GM18951 (cell line): ENCODE results near the gene CLASP1.
"Not testable (repeated sequence)": the region's sequence is repeated elsewhere in the genome, so short reads cannot be mapped to it uniquely, and the experiment has no call there.

Experiments used
- POLR2A ChIP-seq: IDR thresholded peaks from 4 replicates; pipeline ENCODE4 v1.6.1; 2011; ENCODE audit warnings: mild to moderate bottlenecking; ENCODE audit not compliant: insufficient read length, insufficient read depth; ENCODE audit errors: extremely low read depth
- in situ Hi-C: fragments of 300-500 bp; cut with MboI; formaldehyde crosslinking; loops from one replicate; pipeline ENCODE4 v1.12.0; 2022; ENCODE audit warnings: low sequenced_read_pairs, mixed read lengths, inconsistent platforms; ENCODE audit not compliant: unreplicated experiment

Gene CLASP1

DNA sequence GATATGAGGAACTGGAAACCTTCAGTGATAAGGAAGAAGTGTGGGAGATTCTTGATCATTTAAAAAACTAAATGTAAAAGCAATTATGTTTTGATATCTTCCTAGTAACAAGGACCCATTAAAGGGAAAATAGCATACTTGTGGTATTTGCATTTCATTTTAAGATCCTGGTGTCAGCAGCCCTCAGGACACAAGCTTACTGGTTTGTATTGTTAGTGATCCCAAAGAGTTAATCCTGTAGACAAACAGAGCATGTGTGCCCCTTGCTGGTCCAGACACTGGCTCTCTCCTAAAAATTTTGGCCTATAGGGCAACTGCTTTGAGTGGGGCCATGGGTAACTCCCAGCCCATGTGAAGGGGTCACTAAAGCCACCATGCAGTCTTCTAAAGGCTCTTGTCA is 263.2 kb downstream of the CLASP1 start:
- in situ Hi-C loops: no loop called here
- TF ChIP-seq POLR2A: no peak

DNA sequence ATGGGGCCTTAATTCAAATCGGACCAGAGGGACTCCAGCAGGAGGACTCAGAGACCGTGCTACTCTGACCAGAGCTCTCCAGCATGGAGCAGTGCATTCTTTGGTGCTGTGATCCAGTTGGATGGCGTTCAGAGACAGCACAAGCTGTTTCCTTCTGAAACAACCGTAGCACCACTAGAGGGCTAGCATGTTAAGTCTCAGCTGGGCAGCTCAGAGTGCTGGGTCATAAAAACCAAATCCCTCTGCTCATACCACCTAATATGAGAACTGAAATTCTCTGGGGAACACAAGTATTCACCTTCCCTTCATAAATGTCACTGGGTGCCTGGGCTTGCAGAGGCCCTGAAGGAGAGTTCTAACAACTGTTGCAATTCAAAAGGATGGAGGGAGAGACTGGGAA is 266.5 kb downstream of the CLASP1 start:
- in situ Hi-C loops: no loop called here

DNA sequence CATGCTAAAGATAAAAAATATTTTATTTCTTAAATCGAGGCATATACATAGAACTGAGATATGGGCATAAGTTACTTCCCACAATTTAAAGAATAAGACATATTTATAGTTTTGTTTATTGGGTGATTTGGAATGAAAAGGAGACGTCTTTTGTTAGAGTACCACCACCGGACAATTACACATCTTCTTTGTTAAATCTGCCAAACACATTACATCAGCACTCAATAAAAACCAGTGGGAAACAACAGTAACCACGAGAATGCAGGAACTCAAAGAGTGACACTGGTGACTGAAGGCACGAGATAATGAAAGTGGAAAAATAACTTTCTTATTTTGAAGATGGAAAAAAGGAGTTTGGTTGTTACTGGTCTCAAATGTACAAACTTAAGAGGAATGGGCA is 271.6 kb downstream of the CLASP1 start:
- no peak for TF ChIP-seq POLR2A
- in situ Hi-C loops: no loop called here

More for the DNA sequence above, 266.5 kb downstream of the CLASP1 start:
- TF ChIP-seq POLR2A: no peak

DNA sequence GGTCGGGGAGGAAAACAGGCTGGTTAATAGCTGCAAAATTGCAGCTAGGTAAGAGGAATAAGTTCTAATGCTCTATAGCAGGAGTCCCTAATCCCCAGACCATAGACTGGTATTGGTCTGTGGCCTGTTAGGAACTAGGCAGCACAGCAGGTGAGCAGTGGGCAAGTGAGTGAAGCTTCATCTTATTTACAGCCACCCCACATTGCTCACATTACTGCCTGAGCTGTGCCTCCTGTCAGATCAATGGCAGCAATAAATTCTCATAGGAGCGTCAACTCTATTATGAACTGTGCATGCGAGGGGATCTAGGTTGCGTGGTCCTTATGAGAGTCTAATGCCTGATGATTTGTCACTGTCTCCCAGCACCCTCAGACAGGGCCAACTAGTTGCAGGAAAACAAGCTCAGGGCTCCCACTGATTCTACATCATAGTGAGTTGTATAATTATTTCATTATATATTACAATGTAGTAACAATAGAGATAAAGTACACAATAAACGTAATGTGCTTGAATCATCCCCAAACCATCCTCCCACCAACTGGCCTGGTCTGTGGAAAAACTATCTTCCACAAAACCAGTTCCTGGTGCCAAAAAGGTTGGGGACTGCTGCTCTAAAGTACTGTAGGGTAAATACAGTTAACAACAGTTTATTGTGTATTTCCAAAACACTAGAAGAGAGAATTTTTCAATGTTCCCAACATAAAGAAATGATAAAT is 272.6 kb downstream of the CLASP1 start:
- no peak for TF ChIP-seq POLR2A
- in situ Hi-C loops: no loop called here

DNA sequence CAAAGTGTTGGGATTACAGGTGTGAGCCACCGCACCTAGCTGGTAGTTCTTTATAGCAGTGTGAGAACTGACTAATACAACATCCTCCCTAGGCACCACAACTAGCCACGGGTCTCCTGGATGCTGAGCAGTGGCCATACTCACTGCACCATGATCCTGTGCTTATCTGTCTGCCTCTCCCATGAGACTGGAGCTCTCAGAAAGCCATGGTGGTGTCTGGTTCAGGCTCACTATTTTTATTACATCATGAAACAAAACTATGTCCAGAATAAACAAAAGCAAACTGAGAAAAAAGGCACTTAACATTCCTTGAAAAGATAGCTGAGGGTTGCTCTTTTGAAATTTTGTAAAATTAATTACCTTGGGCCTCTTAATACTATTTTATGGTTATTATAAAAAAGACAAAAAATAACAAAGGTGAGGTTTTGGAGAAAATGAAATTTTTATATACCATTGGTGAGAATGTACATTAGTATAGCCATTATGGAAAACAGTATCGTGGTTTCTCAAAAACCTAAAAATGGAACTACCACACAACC is 273.6 kb downstream of the CLASP1 start:
- TF ChIP-seq POLR2A: no peak
- in situ Hi-C loops: no loop called here

DNA sequence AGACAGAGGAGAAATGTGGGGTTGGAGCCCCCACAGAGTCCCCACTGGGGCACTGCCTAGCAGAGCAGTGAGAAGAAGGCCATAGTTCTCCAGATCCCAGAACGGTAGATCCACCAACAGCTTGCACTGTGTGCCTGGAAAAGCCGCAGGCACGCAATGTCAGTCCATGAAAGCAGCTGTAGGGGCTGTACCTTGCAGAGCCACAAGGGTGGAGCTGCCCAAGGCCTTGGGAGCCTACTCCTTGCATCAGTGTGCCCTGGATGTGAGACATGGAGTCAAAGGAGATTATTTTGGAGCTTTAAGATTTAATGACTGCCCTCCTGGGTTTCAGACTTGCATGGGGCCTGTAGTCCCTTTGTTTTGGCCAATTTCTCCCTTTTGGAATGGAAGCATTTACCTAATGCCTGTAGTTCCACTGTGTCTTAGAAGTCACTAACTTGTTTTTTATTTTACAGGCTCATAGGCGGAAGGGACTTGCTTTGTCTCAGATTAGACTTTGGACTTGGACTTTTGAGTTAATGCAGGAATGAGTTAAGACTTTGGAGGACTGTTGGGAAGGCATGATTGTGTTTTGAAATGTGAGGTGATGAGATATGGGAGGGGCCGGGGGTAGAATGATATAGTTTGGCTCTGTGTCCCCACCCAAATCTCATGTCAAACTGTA is 274.7 kb downstream of the CLASP1 start:
- in situ Hi-C loops: not testable (repeated sequence)

DNA sequence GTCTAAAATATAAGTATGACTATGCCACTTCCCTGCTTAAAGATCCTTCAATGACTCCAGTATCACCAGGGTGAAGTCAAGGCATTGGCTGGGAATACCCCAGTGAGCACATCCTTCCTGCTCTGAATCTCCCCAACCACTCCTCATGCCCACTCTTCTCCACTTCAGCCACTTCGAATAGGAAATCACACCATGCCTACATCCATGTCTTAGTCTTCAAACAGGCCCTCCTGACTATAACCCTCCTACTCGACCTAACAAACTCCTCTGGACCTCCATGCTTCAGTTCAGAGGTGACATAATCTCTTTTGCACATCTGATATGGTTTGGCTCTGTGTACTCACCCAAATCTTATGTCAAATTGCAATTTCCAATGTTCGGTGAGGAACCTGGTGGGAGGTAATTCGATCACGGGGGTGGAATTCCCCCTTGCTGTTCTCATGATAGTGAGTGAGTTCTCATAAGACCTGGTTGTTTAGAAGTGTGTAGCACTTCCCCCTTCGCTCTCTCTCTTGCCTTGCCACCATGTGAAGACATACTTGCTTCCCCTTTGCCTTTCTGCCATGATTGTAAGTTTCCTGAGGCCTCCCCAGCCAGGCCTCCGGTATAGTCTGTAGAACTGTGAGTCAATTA is 276.4 kb downstream of the CLASP1 start:
- in situ Hi-C loops: no loop called here
- TF ChIP-seq POLR2A: no peak

DNA sequence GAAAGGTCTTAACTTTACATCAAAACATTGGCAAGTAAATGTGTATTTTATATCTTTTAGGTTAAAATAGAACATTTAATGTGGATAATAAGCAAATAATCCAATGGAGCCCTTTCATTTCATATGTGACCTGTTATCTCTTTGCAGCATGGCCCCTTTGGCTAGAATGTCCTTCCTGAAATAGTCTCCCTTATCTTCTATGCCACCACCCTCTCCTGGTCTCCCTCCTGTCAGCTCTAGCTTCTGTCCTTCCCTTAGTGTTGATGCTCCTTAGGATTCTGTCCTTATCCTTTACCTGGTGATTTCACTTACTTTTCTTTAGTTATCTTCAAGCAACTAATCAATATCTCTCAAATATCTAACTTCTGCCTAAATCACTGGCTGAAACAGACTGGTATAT is 277.2 kb downstream of the CLASP1 start:
- in situ Hi-C loops: no loop called here
- TF ChIP-seq POLR2A: no peak

DNA sequence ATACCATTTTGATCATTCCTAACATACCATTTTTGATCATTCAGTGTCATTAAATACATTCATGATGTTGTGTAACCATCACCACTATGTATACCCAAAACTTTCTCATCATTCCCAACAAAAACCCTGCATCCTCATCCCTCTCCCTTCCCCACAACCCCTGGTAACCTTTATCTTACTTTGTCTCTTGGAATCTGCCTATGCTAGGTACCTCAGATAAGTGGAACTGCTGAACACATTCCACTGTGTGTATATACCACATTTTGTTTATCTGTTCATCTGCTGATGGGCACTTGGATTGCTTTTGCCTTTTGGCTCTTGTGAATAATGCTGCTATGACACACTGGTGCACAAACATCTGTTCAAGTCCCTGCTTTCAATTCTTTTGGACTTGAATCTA is 280.4 kb downstream of the CLASP1 start:
- in situ Hi-C loops: no loop called here
- TF ChIP-seq POLR2A: no peak

DNA sequence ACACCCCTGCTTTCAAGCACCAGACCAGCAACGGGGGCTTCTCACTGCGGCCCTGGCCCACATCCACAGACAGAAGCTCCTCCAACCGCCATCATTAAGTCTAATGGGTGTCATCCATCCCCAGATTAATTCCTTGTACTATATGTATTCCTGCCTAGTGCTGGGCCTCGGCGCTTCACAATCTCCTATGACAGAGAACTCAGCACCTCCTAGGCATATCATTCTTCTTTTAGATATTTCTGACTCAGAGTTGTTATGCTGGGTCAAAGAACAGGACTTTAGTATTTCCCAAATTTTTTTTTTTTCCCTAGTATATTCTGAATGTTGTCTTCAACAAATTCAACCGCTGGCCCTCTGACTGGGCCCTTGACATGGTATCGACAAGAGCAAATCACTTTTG is 281.1 kb downstream of the CLASP1 start:
- in situ Hi-C loops: no loop called here
- no peak for TF ChIP-seq POLR2A

DNA sequence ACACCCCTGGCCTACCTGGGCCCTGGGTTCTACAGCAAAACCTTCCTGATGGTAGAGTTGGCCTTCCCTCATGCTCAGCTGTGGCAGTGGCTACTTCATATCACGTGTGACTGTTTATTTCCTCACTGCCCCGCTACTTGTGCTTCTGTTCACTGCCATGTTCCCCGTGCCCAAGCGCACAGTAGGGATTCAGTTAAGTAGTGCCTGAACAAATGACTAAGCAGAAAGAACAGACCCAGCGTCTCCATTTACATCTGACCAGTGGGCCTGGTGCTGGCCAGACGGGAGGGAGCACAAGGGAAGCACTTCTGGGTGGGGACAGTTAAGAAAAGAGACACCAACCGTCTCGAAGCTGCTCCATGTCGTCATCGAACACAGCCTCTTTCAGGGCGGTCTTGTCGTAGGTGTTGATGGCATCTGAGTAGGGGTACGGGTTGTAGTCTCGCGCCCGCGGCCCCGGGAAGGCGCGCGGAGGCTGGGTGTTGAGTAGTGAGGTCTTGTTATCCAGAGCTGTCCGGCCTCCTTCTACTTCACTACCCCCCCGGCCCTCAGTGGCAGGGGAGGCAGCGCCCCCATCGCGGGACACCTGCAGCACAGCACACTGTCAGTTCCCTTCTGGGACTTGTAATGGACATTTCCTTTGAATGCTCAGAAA is 281.9 kb downstream of the CLASP1 start:
- no peak for TF ChIP-seq POLR2A
- in situ Hi-C loops: no loop called here

DNA sequence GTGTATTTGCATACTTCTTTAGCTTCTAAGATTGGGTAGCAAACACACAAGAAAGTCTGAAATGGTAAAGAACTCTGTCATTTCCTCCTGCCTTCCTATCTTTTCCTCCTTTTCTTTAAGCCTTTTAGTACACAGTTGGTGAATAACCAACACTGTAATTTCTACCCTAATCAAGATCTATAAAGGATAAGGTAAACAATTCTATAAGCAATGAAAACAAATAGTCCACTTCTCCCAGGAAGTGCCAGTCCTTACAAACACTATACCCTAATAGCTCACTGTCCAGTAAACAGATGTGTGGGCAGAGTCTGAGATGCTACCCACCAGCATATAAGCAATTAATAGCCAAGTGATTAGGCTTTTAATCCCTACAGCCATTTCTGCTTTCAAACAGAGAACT is 283.2 kb downstream of the CLASP1 start:
- TF ChIP-seq POLR2A: no peak
- in situ Hi-C loops: no loop called here

DNA sequence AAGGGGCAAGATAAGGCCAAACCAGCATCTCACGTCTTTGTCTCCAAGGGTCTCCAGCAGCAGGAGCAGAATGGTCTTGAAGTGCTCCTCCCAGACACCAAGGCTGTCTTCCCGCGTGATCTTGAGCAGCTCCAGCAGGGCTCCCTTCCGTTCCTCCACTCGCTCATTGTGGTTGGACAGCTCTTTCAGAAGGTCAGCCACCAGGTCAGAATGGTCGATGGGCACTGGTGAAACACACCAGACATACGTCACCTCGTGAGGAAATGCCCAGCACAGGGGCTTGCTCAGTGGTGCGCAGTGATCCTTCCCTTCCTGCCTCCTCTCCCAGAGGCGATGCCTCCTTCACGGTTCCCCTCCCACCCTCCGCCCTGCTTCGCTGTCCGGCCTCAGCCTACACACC is 284.2 kb downstream of the CLASP1 start:
- TF ChIP-seq POLR2A: no peak
- in situ Hi-C loops: no loop called here

DNA sequence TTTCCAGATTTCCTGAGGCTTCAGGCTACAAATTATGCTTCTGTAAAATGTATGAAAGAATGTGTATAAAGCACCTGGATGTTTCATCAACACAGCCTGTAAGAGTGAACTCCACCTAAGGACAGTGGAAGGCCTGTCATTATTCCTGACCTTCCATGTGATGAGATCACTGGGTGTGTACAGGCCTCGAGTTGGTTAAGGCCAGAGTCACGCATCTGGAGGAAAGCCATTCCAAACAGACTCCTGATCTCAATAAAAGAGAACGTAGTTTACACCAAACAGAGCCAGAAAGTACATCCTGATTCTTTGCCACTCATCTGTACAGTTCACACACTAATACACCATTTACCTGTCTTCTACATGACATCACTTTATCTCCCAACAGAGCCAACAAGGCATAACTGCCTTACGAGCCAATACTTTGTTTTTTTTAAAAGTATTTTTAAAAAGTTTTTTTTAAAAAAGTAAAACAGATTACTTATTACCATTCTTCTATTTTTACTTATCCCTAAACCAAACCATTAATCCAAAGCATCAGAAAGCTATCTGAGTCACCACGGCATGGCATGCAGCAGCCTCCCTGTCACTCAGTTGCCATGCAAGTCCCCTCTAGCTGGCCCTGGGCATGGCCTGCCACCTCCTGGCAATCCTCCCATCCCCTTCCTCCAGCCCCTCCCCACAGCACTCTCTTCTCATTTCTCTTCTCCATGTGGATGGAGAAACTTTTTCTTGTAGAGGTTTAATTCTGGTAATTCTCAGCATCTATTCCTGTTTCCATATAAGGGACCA is 285.4 kb downstream of the CLASP1 start:
- TF ChIP-seq POLR2A: no peak
- in situ Hi-C loops: no loop called here
